SK-N-SH treated with all-trans-retinoic acid at 6 μM for 48 hours (cell line): ENCODE measurements around the gene PGBD1.

Experiments
- ATAC-seq: fragments of 200-7000 bp; cut with Tn5 transposase; 3 replicates; pipeline ENCODE4 v1.9.1; 2020; ENCODE audit warnings: mild to moderate bottlenecking, moderate library complexity
- ARNTL ChIP-seq: fragments of 450-650 bp; formaldehyde crosslinking; IDR thresholded peaks from 2 replicates; pipeline ENCODE4 v1.5.0; 2020; ENCODE audit warnings: low read depth, mild to moderate bottlenecking, moderate library complexity, borderline replicate concordance
- BACH2 ChIP-seq: fragments of 250-450 bp; sonication (Bioruptor Pico); IDR thresholded peaks from 2 replicates; pipeline ENCODE4 v1.9.0; 2021; ENCODE audit warnings: mild to moderate bottlenecking, borderline replicate concordance
- CREB5 ChIP-seq: fragments of 250-450 bp; sonication (Bioruptor Pico); IDR thresholded peaks from 2 replicates; pipeline ENCODE4 v1.5.1; 2020; ENCODE audit warnings: low read depth, mild to moderate bottlenecking, moderate library complexity
- CSDC2 ChIP-seq: fragments of 250-450 bp; sonication (Bioruptor Pico); IDR thresholded peaks from 2 replicates; pipeline ENCODE4 v1.5.0; 2020; ENCODE audit warnings: mild to moderate bottlenecking, moderate library complexity
- CSRNP3 ChIP-seq: fragments of 250-450 bp; sonication (Bioruptor Pico); IDR thresholded peaks from 2 replicates; pipeline ENCODE4 v1.5.1; 2021; ENCODE audit warnings: mild to moderate bottlenecking, moderate library complexity
- ESRRG ChIP-seq: fragments of 250-450 bp; sonication (Bioruptor Pico); IDR thresholded peaks from 2 replicates; pipeline ENCODE4 v1.6.1; 2021; ENCODE audit warnings: mild to moderate bottlenecking
- GLIS3 ChIP-seq: fragments of 250-450 bp; sonication (Bioruptor Pico); IDR thresholded peaks from 2 replicates; pipeline ENCODE4 v1.5.0; 2020; ENCODE audit warnings: mild to moderate bottlenecking, moderate library complexity
- ISL1 ChIP-seq: fragments of 250-450 bp; sonication (Bioruptor Pico); IDR thresholded peaks from 2 replicates; pipeline ENCODE4 v2.1.2; 2022; ENCODE audit warnings: mild to moderate bottlenecking, moderate library complexity
- OSR1 ChIP-seq: fragments of 250-450 bp; sonication (Bioruptor Pico); IDR thresholded peaks from 2 replicates; pipeline ENCODE4 v1.8.0; 2022; ENCODE audit warnings: moderate library complexity, mild to moderate bottlenecking, inconsistent platforms
- PATZ1 ChIP-seq: fragments of 250-450 bp; sonication (Bioruptor Pico); IDR thresholded peaks from 2 replicates; pipeline ENCODE4 v1.8.0; 2020; ENCODE audit warnings: mild to moderate bottlenecking, moderate library complexity, borderline replicate concordance
- POU6F1 ChIP-seq: fragments of 250-450 bp; sonication (Bioruptor Pico); IDR thresholded peaks from 2 replicates; pipeline ENCODE4 v1.8.0; 2021; ENCODE audit warnings: low read depth, mild to moderate bottlenecking, moderate library complexity, borderline replicate concordance
- PPARA ChIP-seq: fragments of 250-450 bp; sonication (Bioruptor Pico); IDR thresholded peaks from 2 replicates; pipeline ENCODE4 v1.5.0; 2020; ENCODE audit warnings: mild to moderate bottlenecking, borderline replicate concordance
- RARB ChIP-seq: fragments of 250-450 bp; sonication (Bioruptor Pico); IDR thresholded peaks from 2 replicates; pipeline ENCODE4 v1.8.0; 2021; ENCODE audit warnings: mild to moderate bottlenecking, moderate library complexity
- SNAI2 ChIP-seq: fragments of 250-450 bp; sonication (Bioruptor Pico); IDR thresholded peaks from 2 replicates; pipeline ENCODE4 v1.5.0; 2020; ENCODE audit warnings: mild to moderate bottlenecking, moderate library complexity
- TCF4 ChIP-seq: fragments of 250-450 bp; sonication (Bioruptor Pico); IDR thresholded peaks from 2 replicates; pipeline ENCODE4 v1.8.0; 2021; ENCODE audit warnings: mild to moderate bottlenecking, moderate library complexity, borderline replicate concordance
- TOX ChIP-seq: fragments of 250-450 bp; sonication (Bioruptor Pico); IDR thresholded peaks from 2 replicates; pipeline ENCODE4 v1.8.0; 2021; ENCODE audit warnings: mild to moderate bottlenecking, moderate library complexity, borderline replicate concordance
- TSHZ2 ChIP-seq: fragments of 250-450 bp; sonication (Bioruptor Pico); IDR thresholded peaks from 2 replicates; pipeline ENCODE4 v1.5.0; 2020; ENCODE audit warnings: mild to moderate bottlenecking, moderate library complexity
- ZC3H10 ChIP-seq: fragments of 250-450 bp; sonication (Bioruptor Pico); IDR thresholded peaks from 2 replicates; pipeline ENCODE4 v1.5.1; 2021; ENCODE audit warnings: mild to moderate bottlenecking, moderate library complexity
- ZFP3 ChIP-seq: fragments of 250-450 bp; sonication (Bioruptor Pico); IDR thresholded peaks from 2 replicates; pipeline ENCODE4 v1.5.0; 2020; ENCODE audit warnings: mild to moderate bottlenecking, moderate library complexity
- ZFP30 ChIP-seq: fragments of 450-650 bp; formaldehyde crosslinking; IDR thresholded peaks from 2 replicates; pipeline ENCODE4 v1.5.0; 2022; ENCODE audit warnings: mild to moderate bottlenecking, moderate library complexity
- ZNF565 ChIP-seq: fragments of 450-650 bp; formaldehyde crosslinking; conservative IDR thresholded peaks from 2 replicates; pipeline ENCODE4 v1.5.0; 2020; ENCODE audit warnings: low read depth, mild to moderate bottlenecking, moderate library complexity
- ZNF70 ChIP-seq: fragments of 450-650 bp; formaldehyde crosslinking; IDR thresholded peaks from 2 replicates; pipeline ENCODE4 v1.5.0; 2020; ENCODE audit warnings: mild to moderate bottlenecking, moderate library complexity
- ZNF8 ChIP-seq: fragments of 450-650 bp; formaldehyde crosslinking; IDR thresholded peaks from 2 replicates; pipeline ENCODE4 v1.5.0; 2020; ENCODE audit warnings: mild to moderate bottlenecking, moderate library complexity

PGBD1 gene

GRCh38 chr6:28340310-28341095 lies 59.1 kb downstream of the PGBD1 start:
- TF ChIP-seq TSHZ2 (no peak), ZNF8 (CRISPR knock-in tag) (no peak), CREB5 (CRISPR knock-in tag) (no peak), CSRNP3 (CRISPR knock-in tag) (no peak), PATZ1 (CRISPR knock-in tag) (no peak), ZC3H10 (CRISPR knock-in tag) (no peak), ZNF565 (CRISPR knock-in tag) (no peak), SNAI2 (CRISPR knock-in tag) (no peak), ESRRG (CRISPR knock-in tag) (no peak), CSDC2 (no peak), ZFP30 (CRISPR knock-in tag) (no peak), PPARA (CRISPR knock-in tag) (no peak), ZFP3 (CRISPR knock-in tag) (no peak), ZNF70 (CRISPR knock-in tag) (no peak), ARNTL (no peak), POU6F1 (CRISPR knock-in tag) (no peak)
- ATAC-seq, result no peak

- ATAC-seq, result no peak
- TF ChIP-seq TOX (no peak), OSR1 (CRISPR knock-in tag) (no peak), GLIS3 (CRISPR knock-in tag) (no peak), PATZ1 (CRISPR knock-in tag) (no peak), ZNF70 (CRISPR knock-in tag) (no peak), PPARA (CRISPR knock-in tag) (no peak), TCF4 (CRISPR knock-in tag) (no peak), ZFP3 (CRISPR knock-in tag) (no peak), RARB (CRISPR knock-in tag) (no peak), ZNF8 (CRISPR knock-in tag) (no peak), ZNF565 (CRISPR knock-in tag) (no peak), SNAI2 (CRISPR knock-in tag) (no peak), ISL1 (no peak), CSDC2 (no peak), BACH2 (CRISPR knock-in tag) (no peak)
- TF ChIP-seq, all 23 proteins: peak for 0
Observed at GRCh38 chr6:28343898-28344677, 62.7 kb downstream of the PGBD1 start.
